Fibroblast of peridontal ligament (primary cell): ENCODE data around the gene HMOX1.

Experiments
- DNase-seq: peaks from one replicate; pipeline ENCODE4 v3.0.0-alpha.2; 2010; ENCODE audit errors: extremely low read depth

The HMOX1 gene

GRCh38 chr22:35380013-35380412 is 883 bp upstream of the HMOX1 start:
- DNase-seq, result peak; percentile 40

- no peak for DNase-seq
Observed at GRCh38 chr22:35381424-35382009, 621 bp downstream of the HMOX1 start.

- no peak for DNase-seq
Observed at GRCh38 chr22:35383679-35384071, 2.8 kb downstream of the HMOX1 start.

DNA sequence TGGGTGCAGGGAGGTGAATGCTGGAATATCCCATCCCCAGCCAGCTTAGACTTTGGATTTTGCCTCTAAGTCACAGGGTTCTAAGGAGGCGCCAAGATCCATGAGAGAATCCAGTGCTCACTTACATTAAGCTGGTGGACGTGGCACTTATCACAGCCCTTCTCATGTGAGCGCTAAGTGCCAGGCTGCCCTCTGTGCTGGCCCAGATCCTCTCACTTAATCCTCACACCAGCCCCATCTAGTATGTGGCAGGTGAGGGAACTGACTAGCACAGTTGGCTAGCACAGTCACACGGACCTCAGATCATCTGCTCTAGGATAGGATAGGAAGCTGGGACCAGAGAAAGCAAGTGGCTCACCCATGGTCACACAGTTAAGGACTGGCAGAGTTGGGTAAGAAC is 3.6 kb downstream of the HMOX1 start:
- DNase-seq, result no peak

- DNase-seq, result no peak
Observed at GRCh38 chr22:35384975-35385588, 4.2 kb downstream of the HMOX1 start.

DNA sequence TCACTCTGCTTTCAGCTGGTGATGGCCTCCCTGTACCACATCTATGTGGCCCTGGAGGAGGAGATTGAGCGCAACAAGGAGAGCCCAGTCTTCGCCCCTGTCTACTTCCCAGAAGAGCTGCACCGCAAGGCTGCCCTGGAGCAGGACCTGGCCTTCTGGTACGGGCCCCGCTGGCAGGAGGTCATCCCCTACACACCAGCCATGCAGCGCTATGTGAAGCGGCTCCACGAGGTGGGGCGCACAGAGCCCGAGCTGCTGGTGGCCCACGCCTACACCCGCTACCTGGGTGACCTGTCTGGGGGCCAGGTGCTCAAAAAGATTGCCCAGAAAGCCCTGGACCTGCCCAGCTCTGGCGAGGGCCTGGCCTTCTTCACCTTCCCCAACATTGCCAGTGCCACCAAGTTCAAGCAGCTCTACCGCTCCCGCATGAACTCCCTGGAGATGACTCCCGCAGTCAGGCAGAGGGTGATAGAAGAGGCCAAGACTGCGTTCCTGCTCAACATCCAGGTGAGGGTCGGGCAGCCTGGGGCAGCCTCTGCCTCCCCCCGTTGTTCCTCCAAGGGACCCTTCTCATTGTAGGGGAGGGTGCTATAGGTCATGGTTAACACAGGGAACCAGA is 5.9 kb downstream of the HMOX1 start:
- DNase-seq, result no peak

- DNase-seq, result no peak
Observed at GRCh38 chr22:35390933-35391332, 10.0 kb downstream of the HMOX1 start.

DNA sequence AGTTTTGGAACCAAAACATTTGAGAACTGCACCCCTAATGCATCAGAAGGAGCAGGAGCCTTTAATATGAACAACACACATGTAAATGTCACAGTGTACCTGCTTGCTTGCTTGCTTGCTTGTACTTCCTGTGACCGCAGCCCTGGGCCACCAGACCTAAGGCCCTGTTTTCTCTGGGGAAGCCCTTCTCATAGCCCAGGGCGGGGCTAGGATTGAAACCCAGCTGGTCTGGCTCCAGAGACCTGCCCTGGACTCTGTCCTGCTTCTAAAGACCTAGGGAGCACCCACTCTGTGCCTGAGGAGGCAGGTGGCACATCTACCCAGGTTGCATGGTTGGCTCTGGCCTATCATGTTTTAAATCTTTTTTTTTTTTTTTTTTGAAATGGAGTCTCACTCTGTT is 11.5 kb downstream of the HMOX1 start:
- no peak for DNase-seq

GRCh38 chr22:35393116-35394010 is 12.5 kb downstream of the HMOX1 start:
- no peak for DNase-seq

DNA sequence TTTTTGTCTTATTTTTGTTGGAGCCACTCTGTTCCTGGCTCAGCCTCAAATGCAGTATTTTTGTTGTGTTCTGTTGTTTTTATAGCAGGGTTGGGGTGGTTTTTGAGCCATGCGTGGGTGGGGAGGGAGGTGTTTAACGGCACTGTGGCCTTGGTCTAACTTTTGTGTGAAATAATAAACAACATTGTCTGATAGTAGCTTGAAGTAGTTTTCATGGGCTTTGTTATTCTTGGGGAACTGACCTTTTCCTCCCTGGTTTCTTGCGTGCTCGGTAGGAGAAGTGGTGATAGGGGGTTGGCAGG is 13.1 kb downstream of the HMOX1 start:
- DNase-seq, result no peak

GRCh38 chr22:35394810-35395563 is 14.1 kb downstream of the HMOX1 start:
- DNase-seq, result no peak

DNA sequence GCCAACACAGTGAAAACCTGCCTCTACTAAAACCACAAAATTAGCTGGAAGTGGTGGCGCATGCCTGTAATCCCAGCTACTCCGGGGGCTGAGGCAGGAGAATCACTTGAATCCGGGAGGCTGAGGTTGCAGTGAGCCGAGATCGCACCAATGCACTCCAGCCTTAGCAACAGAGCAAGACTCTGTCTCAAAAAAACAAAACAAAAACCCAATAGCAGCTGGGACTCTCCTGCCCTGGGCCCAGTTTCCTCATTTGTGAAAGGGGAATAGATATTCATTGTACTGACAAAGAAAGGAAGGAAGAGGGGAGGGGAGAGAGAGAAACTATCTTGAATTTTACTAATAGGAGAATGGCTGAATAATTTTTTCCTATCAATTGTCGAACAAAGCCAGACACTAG is 15.7 kb downstream of the HMOX1 start:
- peak; percentile 22 for DNase-seq

- DNase-seq, result peak; percentile 38
Observed at GRCh38 chr22:35397095-35397904, 16.4 kb downstream of the HMOX1 start.

GRCh38 chr22:35398591-35398973 is 17.7 kb downstream of the HMOX1 start:
- DNase-seq, result no peak

GRCh38 chr22:35399114-35399677 is 18.3 kb downstream of the HMOX1 start:
- DNase-seq, result no peak

DNA sequence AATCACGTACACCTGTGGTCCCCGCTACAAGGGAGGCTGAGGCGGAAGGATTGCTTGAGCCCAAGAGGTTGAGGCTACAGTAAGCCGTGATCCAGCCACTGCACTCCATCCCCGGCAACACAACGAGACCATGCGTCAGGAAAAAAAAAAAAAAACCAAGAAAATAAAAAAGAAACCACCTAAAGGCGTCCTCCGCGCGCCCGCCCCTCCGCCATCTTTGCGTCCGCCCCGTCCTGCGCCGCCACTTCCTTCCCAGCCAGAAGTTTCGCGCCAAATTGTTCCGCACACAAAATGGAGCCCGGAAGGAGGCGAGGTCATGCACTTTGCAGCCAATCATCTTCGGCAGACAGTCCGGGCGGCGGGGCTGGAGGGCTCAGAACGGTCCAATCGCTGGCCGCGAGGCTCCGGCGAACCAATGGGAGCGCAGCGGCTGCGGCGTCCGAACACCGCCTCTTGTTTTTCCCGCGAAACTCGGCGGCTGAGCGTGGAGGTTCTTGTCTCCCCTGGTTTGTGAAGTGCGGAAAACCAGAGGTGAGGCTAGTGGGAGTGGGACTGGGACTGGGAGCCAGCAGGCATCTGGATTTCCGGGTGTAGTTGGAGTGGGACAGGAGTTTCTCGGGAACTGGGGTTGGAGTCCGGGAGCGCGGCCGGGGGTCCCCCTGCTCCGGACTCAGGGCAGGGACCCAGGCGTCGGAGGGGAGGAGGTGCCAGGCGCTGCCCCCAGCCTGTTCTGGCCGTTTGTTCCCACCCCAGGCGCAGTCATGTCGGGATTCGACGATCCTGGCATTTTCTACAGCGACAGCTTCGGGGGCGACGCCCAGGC is 19.0 kb downstream of the HMOX1 start, which contains the start of gene MCM5:
TSS of gene MCM5 (plus strand) at position 463 of the 823 bp plus-strand sequence. CDS start at position 762, 299 bp downstream.
- peak; percentile 96 for DNase-seq

GRCh38 chr22:35400501-35400790 is 19.6 kb downstream of the HMOX1 start:
- no peak for DNase-seq

GRCh38 chr22:35401863-35402262 is 21.0 kb downstream of the HMOX1 start:
- DNase-seq, result no peak

- no peak for DNase-seq
Observed at GRCh38 chr22:35403356-35403755, 22.5 kb downstream of the HMOX1 start.

DNA sequence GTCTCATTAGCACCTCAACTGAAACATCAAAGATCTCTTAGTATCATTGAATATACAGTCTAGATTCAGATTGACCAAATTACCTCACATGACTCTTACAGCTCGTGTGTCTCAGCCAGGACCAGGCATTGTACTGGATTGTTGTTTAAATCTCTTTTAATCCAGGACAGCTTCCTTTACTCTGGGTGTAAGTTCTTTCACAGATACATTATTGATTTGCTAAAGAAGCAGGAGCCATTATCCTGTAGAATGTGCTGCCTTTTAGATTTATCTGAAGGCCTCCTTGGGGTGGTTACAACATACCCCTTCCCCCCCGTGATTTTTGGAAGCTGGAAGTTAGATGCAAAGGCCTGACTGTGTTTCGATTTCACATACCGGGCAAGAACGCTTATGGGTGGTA is 23.3 kb downstream of the HMOX1 start:
- no peak for DNase-seq
